Upper lobe of right lung (tissue), 1 donor: Measurements from ENCODE around the gene GRPEL1. TPM values are rescaled to one million over a fixed set of nuclear protein-coding genes. Genes with fewer than 3 reads are reported as not detected.

Experiments
- ATAC-seq: fragments of 200-7000 bp; cut with Tn5 transposase; one replicate; pipeline ENCODE4 v1.9.1; 2020; ENCODE audit warnings: mild to moderate bottlenecking, moderate library complexity
- DNase-seq: peaks from one replicate; pipeline ENCODE4 v3.0.0-alpha.2; 2020
- H3K27ac ChIP-seq: fragments of 200-600 bp; one replicate; pipeline ENCODE4 v1.8.0; 2022
- H3K27me3 ChIP-seq: fragments of 200-600 bp; one replicate; pipeline ENCODE4 v1.8.0; 2022; ENCODE audit warnings: mild to moderate bottlenecking
- H3K36me3 ChIP-seq: fragments of 200-600 bp; one replicate; pipeline ENCODE4 v1.8.0; 2022
- H3K4me1 ChIP-seq: fragments of 200-600 bp; one replicate; pipeline ENCODE4 v1.8.0; 2022
- H3K4me3 ChIP-seq: fragments of 200-600 bp; one replicate; pipeline ENCODE4 v1.8.0; 2022; ENCODE audit warnings: mild to moderate bottlenecking
- H3K9me3 ChIP-seq: fragments of 200-600 bp; one replicate; pipeline ENCODE4 v1.8.0; 2022
- intact Hi-C: fragments of 100-400 bp; cut with DNase I; formaldehyde crosslinking; loops from one replicate; pipeline ENCODE4 v1.11.0; 2022
- total RNA-seq: library from RNA; stranded (reverse); fragmentation: NEBNext Ultra II Directional; extraction: Animal tissue kit (Norgen Biotek cat#: 25700); gene quantifications from one replicate; pipeline ENCODE4 v1.2.1, GENCODE V29; 2021
- TF ChIP-seq, protein P1 (sequence below): fragments of 200-600 bp; IDR thresholded peaks from one replicate; pipeline ENCODE4 v1.8.0; 2022; ENCODE audit warnings: antibody characterized with exemption
- donor health status: DM: no; HTN: yes; CAD: no; lungs with severe emphysema.

The GRPEL1 gene
- total RNA-seq, 1 donor from 2014 or later: 27.8 TPM

GRCh38 chr4:7061815-7062214, 6.0 kb downstream of the GRPEL1 start:
- peaks cover 14% of the 10 kb centered on the region for H3K4me1 ChIP-seq
- TF ChIP-seq, protein P1, sequence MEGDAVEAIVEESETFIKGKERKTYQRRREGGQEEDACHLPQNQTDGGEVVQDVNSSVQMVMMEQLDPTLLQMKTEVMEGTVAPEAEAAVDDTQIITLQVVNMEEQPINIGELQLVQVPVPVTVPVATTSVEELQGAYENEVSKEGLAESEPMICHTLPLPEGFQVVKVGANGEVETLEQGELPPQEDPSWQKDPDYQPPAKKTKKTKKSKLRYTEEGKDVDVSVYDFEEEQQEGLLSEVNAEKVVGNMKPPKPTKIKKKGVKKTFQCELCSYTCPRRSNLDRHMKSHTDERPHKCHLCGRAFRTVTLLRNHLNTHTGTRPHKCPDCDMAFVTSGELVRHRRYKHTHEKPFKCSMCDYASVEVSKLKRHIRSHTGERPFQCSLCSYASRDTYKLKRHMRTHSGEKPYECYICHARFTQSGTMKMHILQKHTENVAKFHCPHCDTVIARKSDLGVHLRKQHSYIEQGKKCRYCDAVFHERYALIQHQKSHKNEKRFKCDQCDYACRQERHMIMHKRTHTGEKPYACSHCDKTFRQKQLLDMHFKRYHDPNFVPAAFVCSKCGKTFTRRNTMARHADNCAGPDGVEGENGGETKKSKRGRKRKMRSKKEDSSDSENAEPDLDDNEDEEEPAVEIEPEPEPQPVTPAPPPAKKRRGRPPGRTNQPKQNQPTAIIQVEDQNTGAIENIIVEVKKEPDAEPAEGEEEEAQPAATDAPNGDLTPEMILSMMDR: no peak
- no peaks in the 10 kb centered on the region for H3K27me3 ChIP-seq
- ATAC-seq: no peak
- H3K27ac ChIP-seq: no peak overlapping the region
- H3K36me3 ChIP-seq: peaks cover 75% of the 10 kb centered on the region
- intact Hi-C loops: no loop called here
- H3K9me3 ChIP-seq: no peaks in the 10 kb centered on the region
- DNase-seq: no peak
- no peak overlapping the region for H3K4me3 ChIP-seq

GRCh38 chr4:7060346-7061150, 7.3 kb downstream of the GRPEL1 start:
- Histone ChIP-seq H3K36me3 (peaks cover 88% of the 10 kb centered on the region), H3K4me1 (peaks cover 2% of the 10 kb centered on the region), H3K4me3 (no peak overlapping the region), H3K27ac (no peak overlapping the region), H3K9me3 (no peaks in the 10 kb centered on the region), H3K27me3 (no peaks in the 10 kb centered on the region)
- peak; percentile 29 for ATAC-seq
- no peak for DNase-seq
- TF ChIP-seq, protein P1: no peak
- intact Hi-C loops: no loop called here

DNA sequence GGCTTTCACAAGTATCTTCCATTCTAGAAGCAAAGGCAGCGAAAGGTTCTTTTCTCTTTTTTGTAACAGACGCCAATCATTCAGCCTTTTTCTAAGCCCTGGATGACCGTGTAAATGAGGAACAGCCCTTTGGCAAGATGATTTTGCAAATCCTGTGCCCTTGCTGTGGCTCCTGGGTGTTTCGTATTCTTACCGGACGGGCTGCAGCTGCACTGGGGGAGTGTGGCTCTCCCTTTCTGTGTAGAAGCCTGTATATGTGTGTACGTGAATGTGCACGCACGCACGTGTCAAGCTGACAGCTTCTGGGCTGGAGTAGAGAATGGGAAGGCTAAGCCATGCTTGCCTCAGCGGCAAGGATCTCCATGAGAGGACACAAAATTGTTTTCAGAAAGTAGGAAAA, 8.2 kb downstream of the GRPEL1 start:
- H3K4me1 ChIP-seq: no peaks in the 10 kb centered on the region
- H3K27ac ChIP-seq: no peak overlapping the region
- H3K9me3 ChIP-seq: no peaks in the 10 kb centered on the region
- peak; percentile 73 for ATAC-seq
- H3K36me3 ChIP-seq: peaks cover 90% of the 10 kb centered on the region
- H3K27me3 ChIP-seq: no peaks in the 10 kb centered on the region
- no peak for DNase-seq
- TF ChIP-seq, protein P1: no peak
- H3K4me3 ChIP-seq: no peak overlapping the region
- intact Hi-C loops: no loop called here

DNA sequence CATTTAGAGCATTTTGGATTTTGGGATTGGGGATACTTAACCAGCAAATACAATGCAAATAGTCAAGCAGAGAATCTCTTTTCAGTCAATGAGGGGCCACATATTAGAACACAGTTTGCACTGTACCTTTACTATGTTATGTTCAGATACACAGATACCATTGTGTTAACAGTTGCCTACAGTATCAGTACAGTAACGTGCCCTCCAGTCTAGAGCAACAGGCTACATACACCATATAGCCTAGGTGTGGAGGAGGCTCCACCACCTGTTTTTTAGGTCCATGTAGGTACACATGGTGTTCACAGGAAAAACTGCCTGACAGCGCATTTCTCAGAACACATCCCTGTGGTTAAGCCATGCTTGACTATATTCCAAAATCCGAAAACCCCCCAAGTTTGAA, 9.1 kb downstream of the GRPEL1 start:
- peaks cover 92% of the 10 kb centered on the region for H3K36me3 ChIP-seq
- intact Hi-C loops: no loop called here
- H3K9me3 ChIP-seq: no peaks in the 10 kb centered on the region
- TF ChIP-seq, protein P1: no peak
- no peak for DNase-seq
- ATAC-seq: no peak
- no peak overlapping the region for H3K4me3 ChIP-seq
- no peak overlapping the region for H3K27ac ChIP-seq
- no peaks in the 10 kb centered on the region for H3K27me3 ChIP-seq
- H3K4me1 ChIP-seq: no peaks in the 10 kb centered on the region

- no peaks in the 10 kb centered on the region for H3K27me3 ChIP-seq
- ATAC-seq (no peak), DNase-seq (no peak)
- peaks cover 21% of the 10 kb centered on the region for H3K4me1 ChIP-seq
- TF ChIP-seq, protein P1: no peak
- no peaks in the 10 kb centered on the region for H3K9me3 ChIP-seq
- no peak overlapping the region for H3K4me3 ChIP-seq
- peaks cover 64% of the 10 kb centered on the region for H3K36me3 ChIP-seq
- intact Hi-C loops: no loop called here
- H3K27ac ChIP-seq: no peak overlapping the region
Measured at GRCh38 chr4:7055990-7056325, 11.9 kb downstream of the GRPEL1 start.
